Measurements from ENCODE around the gene OR10H2.
"Not testable (repeated sequence)": the region's sequence is repeated elsewhere in the genome, so short reads cannot be mapped to it uniquely, and the experiment has no call there.

The OR10H2 gene

DNA sequence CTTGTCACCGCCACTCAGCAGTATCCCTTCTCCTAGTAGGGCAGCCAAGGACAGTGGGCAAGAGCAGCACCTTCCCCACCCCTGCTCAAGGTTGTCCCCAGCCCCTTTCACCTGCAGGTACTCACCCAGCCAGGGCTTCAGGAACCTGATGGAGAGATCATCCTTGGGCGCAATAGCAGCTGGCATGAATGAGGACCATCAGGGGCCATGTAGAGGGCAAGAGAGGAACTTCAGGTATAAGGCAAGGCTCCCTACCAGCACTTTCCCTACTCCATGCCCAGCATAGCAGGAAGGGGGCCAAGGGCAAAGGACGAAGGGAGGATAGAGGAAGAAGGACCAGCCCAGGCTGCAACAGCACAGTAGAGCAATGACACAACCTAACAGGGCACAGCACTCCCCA, 46.3 kb downstream of the OR10H2 start:
- not testable (repeated sequence) for DNase-seq

DNA sequence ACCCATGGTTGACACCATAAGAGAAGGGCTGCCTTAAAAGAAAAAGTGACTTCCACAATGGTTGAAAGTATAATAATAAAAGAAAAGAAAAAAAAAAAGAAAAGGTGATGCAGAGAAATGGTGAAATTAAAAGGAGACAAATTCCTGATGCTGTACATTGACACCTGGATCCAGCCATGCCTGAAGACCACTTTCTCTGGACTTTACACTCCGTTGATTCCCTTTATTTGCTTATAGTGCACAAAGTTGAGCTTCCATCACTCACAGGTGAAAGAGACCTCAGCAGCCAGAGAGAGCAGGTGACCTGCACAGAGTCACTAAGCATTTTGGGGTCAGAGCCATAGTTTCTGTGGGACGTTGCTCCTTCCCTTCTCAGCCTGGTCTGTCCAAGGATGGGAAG, 47.4 kb downstream of the OR10H2 start:
- no peak for DNase-seq

DNA sequence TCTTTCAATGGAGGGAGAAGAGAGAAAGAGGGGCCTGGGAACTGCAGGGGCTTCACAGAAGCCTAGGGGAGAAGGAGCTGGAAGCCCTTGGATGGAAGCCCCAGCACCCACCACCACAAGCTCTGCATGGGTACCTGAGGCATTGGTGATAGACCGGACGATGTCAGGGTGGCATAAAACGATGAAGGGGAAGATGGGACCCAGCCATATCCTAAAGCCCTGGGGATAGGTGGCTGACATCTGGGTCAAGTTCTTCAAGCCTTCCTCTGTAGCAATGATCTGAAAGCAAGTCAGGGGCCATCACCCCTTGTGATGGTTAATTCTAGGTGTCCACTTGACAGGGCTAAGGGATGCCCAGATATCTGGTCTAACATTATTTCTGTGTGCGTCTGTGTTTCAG, 48.4 kb downstream of the OR10H2 start:
- DNase-seq, result no peak

DNA sequence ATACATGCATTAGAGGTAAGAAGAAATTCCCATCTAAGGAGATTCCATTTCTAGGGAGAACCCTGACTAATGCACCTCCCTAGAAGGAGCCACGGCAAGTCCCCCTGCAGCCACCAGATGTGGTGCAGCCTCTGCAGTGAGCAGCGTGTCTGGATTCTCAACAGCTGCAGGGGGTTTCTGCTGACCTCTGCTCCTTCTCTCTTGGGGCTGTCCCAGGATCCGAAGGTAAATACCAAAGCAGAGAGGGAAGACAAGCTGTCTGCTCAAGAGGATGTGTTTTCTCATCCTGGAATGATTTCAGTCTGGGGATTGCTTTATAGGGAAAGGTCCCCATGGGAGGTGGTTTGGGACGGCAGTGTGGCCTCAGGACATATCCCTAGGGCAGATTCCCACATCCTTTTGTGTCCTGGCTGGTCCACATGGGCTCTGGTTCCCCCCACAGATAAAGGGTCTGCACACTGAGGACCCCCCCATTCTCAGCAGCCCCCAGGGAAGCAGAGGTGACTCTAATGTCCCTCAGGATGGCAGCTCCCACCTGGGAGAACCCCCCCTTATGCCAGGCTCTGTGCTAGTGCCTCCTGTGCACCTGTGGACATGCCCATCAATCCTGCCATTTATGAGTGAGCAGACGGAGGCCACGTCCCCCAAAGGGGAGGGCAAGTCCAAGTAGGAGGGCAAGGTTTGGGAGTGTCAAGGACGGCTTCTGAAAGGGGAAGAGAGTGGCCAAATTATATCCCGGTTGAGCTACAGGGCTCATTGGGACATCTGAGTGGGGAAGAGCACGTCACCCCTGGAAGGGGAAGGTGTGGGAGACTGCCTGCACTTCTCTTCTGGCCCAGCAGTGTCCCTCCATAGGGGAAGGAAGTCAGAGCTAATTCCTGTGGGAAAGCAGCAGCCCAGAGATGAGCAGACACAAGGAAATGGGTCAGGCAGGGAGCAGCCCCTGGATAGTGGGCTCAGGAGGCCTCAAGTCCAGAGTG, 49.5 kb downstream of the OR10H2 start:
- DNase-seq, result no peak
